ENCODE results near the gene TCF4. TPM values are rescaled to one million over a fixed set of nuclear protein-coding genes. Genes with fewer than 3 reads are reported as not detected.

The TCF4 gene
- total RNA-seq, 1 experiment from 2014 or later: 2.3 TPM

DNA sequence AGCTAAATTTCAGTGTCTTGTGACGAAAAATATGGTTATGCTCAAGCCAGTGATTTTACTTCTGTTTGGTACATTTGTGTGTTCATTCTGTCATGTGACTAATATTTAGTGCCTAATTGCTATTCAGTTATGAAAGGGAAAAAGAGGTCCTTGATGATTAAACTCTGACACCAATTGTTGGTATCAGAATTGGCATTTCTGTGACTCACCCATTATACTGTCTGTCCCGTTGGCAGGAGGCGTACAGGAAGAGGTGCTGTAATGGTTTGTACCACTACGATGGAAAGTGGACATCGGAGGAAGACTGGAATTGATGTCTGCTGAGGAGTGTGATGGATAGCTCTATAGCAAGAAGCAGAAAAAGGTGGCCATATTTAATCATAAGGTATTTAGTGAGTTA, 318.4 kb downstream of the TCF4 start:
- no TSS peak for BruUV-seq (replicated peaks)
- Histone ChIP-seq H3K4me3 (ENCODE audit: low read depth in 2 of 2, low read length in 2 of 2) (no peak overlapping the region), H3K9me3 (ENCODE audit: control insufficient read depth, insufficient read depth, low read depth, low read length) (no peaks in the 10 kb centered on the region), H3K36me3 (ENCODE audit: control insufficient read depth, insufficient read depth, low read length) (no peaks in the 10 kb centered on the region), H3K4me1 (ENCODE audit: control insufficient read depth, insufficient read depth, low read length) (no peaks in the 10 kb centered on the region), H3K27ac (ENCODE audit: low read length) (no peak overlapping the region), H3K27me3 (ENCODE audit: control insufficient read depth, insufficient read depth, low read length) (no peaks in the 10 kb centered on the region)
- DNase-seq (ENCODE audit: low read depth, low spot score): no peak
- no peak for ATAC-seq
- TF ChIP-seq, protein P1, sequence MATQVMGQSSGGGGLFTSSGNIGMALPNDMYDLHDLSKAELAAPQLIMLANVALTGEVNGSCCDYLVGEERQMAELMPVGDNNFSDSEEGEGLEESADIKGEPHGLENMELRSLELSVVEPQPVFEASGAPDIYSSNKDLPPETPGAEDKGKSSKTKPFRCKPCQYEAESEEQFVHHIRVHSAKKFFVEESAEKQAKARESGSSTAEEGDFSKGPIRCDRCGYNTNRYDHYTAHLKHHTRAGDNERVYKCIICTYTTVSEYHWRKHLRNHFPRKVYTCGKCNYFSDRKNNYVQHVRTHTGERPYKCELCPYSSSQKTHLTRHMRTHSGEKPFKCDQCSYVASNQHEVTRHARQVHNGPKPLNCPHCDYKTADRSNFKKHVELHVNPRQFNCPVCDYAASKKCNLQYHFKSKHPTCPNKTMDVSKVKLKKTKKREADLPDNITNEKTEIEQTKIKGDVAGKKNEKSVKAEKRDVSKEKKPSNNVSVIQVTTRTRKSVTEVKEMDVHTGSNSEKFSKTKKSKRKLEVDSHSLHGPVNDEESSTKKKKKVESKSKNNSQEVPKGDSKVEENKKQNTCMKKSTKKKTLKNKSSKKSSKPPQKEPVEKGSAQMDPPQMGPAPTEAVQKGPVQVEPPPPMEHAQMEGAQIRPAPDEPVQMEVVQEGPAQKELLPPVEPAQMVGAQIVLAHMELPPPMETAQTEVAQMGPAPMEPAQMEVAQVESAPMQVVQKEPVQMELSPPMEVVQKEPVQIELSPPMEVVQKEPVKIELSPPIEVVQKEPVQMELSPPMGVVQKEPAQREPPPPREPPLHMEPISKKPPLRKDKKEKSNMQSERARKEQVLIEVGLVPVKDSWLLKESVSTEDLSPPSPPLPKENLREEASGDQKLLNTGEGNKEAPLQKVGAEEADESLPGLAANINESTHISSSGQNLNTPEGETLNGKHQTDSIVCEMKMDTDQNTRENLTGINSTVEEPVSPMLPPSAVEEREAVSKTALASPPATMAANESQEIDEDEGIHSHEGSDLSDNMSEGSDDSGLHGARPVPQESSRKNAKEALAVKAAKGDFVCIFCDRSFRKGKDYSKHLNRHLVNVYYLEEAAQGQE (IDR thresholded peaks at IDR 0.05; ENCODE audit: insufficient read depth in 1 of 2, low read depth in 2 of 2, low read length in 1 of 2): no peak
- TF ChIP-seq SIN3A (IDR thresholded peaks at IDR 0.05; ENCODE audit: borderline replicate concordance, insufficient read depth, low read depth, low read length): no peak
- TF ChIP-seq, protein P2, sequence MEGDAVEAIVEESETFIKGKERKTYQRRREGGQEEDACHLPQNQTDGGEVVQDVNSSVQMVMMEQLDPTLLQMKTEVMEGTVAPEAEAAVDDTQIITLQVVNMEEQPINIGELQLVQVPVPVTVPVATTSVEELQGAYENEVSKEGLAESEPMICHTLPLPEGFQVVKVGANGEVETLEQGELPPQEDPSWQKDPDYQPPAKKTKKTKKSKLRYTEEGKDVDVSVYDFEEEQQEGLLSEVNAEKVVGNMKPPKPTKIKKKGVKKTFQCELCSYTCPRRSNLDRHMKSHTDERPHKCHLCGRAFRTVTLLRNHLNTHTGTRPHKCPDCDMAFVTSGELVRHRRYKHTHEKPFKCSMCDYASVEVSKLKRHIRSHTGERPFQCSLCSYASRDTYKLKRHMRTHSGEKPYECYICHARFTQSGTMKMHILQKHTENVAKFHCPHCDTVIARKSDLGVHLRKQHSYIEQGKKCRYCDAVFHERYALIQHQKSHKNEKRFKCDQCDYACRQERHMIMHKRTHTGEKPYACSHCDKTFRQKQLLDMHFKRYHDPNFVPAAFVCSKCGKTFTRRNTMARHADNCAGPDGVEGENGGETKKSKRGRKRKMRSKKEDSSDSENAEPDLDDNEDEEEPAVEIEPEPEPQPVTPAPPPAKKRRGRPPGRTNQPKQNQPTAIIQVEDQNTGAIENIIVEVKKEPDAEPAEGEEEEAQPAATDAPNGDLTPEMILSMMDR (IDR thresholded peaks at IDR 0.05): no peak
- no peak for TF ChIP-seq TCF7L2 (IDR thresholded peaks at IDR 0.05; ENCODE audit: low read depth, low read length)
- TF ChIP-seq POLR2AphosphoS5 (IDR thresholded peaks at IDR 0.05; ENCODE audit: low read depth, low read length): no peak
- ChIA-PET CTCF (no interaction called here), POLR2A (no interaction called here)
- intact Hi-C loops (cut with micrococcal nuclease; ENCODE audit: unreplicated experiment): no loop called here
- in situ Hi-C loops (cut with HindIII; ENCODE audit: low pct_unique_long_range_greater_than_20kb, low sequenced_read_pairs): no loop called here

DNA sequence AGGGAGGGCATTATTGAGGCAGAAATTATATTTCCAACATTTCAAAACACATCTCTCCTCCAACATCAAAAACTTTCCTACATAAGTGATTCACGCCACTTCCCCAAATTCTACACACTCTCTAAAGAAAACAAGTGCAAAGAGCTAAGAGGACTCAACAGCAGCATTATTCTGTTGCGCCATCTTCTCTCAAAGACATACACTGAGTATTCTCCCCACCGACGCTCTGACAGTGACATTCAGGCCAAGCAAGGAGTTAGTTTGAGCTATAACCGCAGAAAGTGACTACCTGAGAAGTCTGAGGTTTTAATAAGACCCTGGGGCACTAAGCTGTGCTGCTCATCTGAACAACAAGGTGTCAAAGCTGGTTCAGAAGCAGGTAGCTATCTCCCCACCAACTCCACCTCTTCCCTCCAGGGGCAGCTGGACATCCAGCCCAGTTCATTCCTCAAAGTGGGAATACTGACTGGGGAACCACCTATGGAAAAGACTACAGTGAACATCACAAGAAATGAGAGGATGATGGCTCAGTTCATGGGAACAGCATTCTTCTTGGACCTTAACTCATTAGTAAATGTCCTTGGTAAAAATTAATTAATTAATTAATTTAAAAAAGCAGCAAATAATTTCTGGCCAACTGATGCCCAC, 319.2 kb downstream of the TCF4 start:
- no peaks in the 10 kb centered on the region for H3K9me3 ChIP-seq (ENCODE audit: control insufficient read depth, insufficient read depth, low read depth, low read length)
- in situ Hi-C loops (cut with HindIII; ENCODE audit: low pct_unique_long_range_greater_than_20kb, low sequenced_read_pairs) (no loop called here), intact Hi-C loops (cut with micrococcal nuclease; ENCODE audit: unreplicated experiment) (no loop called here)
- CTCF ChIA-PET: no interaction called here
- POLR2A ChIA-PET: interaction anchor here (0.6 kb wide), 1 partner anchor 828 kb away, joined by 15 read pairs; no protein-coding TSS in a partner anchor
- H3K27me3 ChIP-seq (ENCODE audit: control insufficient read depth, insufficient read depth, low read length): no peaks in the 10 kb centered on the region
- H3K4me1 ChIP-seq (ENCODE audit: control insufficient read depth, insufficient read depth, low read length): no peaks in the 10 kb centered on the region
- no peaks in the 10 kb centered on the region for H3K36me3 ChIP-seq (ENCODE audit: control insufficient read depth, insufficient read depth, low read length)
- no peak overlapping the region for H3K27ac ChIP-seq (ENCODE audit: low read length)
- no peak for ATAC-seq
- no peak overlapping the region for H3K4me3 ChIP-seq (ENCODE audit: low read depth in 2 of 2, low read length in 2 of 2)
- TF ChIP-seq, protein P1 (IDR thresholded peaks at IDR 0.05; ENCODE audit: insufficient read depth in 1 of 2, low read depth in 2 of 2, low read length in 1 of 2): no peak
- TF ChIP-seq, protein P2 (IDR thresholded peaks at IDR 0.05): no peak
- TF ChIP-seq SIN3A (IDR thresholded peaks at IDR 0.05; ENCODE audit: borderline replicate concordance, insufficient read depth, low read depth, low read length) (no peak), TCF7L2 (IDR thresholded peaks at IDR 0.05; ENCODE audit: low read depth, low read length) (no peak), POLR2AphosphoS5 (IDR thresholded peaks at IDR 0.05; ENCODE audit: low read depth, low read length) (no peak)
- BruUV-seq (replicated peaks): no TSS peak
- DNase-seq (ENCODE audit: low read depth, low spot score): no peak

Data from Panc1 (cell line).